ENCODE measurements around the gene IL12A.

Gene IL12A

DNA sequence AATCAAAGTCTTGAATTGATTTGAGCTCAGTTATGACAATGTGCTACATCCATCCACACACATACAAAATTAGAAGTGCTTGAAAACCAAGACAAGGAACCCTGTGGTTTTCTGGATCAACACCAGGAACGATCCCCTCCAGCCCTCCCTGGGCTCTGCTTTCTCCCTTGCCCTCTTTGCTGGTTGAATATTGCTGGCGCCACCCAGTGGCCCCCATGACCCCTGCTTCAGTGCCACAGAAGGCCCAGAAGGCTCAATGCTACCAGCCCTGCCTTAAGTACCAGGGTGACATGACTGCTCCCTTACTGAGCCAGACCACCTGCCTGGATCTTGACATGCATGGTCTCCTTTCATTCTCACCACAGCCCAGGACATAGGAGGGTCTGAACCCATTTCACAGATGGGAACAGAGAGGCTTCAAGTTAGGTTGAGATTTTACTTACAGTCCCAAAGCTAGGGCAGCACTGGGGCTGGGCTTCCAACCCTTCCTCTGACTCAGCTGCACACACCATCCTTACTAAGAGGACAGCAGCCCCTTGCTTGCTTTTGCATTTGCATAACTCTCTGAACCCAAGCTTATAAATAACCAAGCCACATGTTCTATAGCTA lies 15.0 kb downstream of the IL12A start:
- DNase-seq, result peak; percentile 45
- no peaks in the 10 kb centered on the region for H3K4me1 Mint-ChIP-seq
- no peaks in the 10 kb centered on the region for H3K27me3 Mint-ChIP-seq
- no peaks in the 10 kb centered on the region for H3K36me3 Mint-ChIP-seq (ENCODE audit: low read depth)
- no peak overlapping the region for H3K27ac Mint-ChIP-seq
- ATAC-seq, result peak; percentile 91
- no peaks in the 10 kb centered on the region for H3K9me3 Mint-ChIP-seq
- H3K4me3 Mint-ChIP-seq, result no peak overlapping the region

- no peaks in the 10 kb centered on the region for H3K9me3 Mint-ChIP-seq
- no peaks in the 10 kb centered on the region for H3K36me3 Mint-ChIP-seq (ENCODE audit: low read depth)
- no peak overlapping the region for H3K4me3 Mint-ChIP-seq
- no peak for DNase-seq
- ATAC-seq, result no peak
- no peaks in the 10 kb centered on the region for H3K27me3 Mint-ChIP-seq
- H3K4me1 Mint-ChIP-seq, result no peaks in the 10 kb centered on the region
- no peak overlapping the region for H3K27ac Mint-ChIP-seq
Observed at GRCh38 chr3:160005004-160005403, 16.4 kb downstream of the IL12A start.

GRCh38 chr3:160006282-160007163 lies 17.9 kb downstream of the IL12A start:
- H3K9me3 Mint-ChIP-seq, result no peaks in the 10 kb centered on the region
- ATAC-seq (no peak), DNase-seq (peak; percentile 15)
- H3K4me3 Mint-ChIP-seq, result no peak overlapping the region
- H3K27ac Mint-ChIP-seq, result no peak overlapping the region
- no peaks in the 10 kb centered on the region for H3K36me3 Mint-ChIP-seq (ENCODE audit: low read depth)
- H3K27me3 Mint-ChIP-seq, result no peaks in the 10 kb centered on the region
- no peaks in the 10 kb centered on the region for H3K4me1 Mint-ChIP-seq

DNA sequence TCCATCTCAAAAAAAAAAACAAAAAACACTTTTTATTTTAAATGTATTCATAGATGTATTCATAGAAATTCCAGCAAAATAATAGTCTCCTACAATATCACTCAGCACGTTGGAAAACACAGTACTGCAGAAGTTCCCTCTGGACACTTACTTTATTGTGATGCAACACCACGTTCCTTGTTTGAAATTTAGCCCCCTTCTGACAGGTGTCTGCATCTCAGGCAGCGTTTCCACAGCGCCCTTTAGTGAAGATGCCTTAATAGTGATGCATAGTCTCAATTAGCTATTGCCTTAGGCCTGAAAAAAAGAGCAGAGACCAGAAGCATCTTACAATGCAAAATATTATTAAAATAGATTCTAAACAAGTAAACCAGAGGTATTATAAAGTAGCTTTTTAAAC lies 20.3 kb downstream of the IL12A start:
- Mint-ChIP-seq H3K27ac (no peak overlapping the region), H3K9me3 (no peaks in the 10 kb centered on the region), H3K36me3 (ENCODE audit: low read depth) (no peaks in the 10 kb centered on the region), H3K4me3 (no peak overlapping the region), H3K4me1 (peaks cover 6% of the 10 kb centered on the region), H3K27me3 (no peaks in the 10 kb centered on the region)
- DNase-seq (no peak), ATAC-seq (no peak)

- Mint-ChIP-seq H3K36me3 (ENCODE audit: low read depth) (no peaks in the 10 kb centered on the region), H3K4me1 (peaks cover 6% of the 10 kb centered on the region), H3K4me3 (no peak overlapping the region), H3K27me3 (no peaks in the 10 kb centered on the region), H3K27ac (no peak overlapping the region), H3K9me3 (no peaks in the 10 kb centered on the region)
- ATAC-seq (no peak), DNase-seq (no peak)
Observed at GRCh38 chr3:160009525-160009924, 20.9 kb downstream of the IL12A start.

DNA sequence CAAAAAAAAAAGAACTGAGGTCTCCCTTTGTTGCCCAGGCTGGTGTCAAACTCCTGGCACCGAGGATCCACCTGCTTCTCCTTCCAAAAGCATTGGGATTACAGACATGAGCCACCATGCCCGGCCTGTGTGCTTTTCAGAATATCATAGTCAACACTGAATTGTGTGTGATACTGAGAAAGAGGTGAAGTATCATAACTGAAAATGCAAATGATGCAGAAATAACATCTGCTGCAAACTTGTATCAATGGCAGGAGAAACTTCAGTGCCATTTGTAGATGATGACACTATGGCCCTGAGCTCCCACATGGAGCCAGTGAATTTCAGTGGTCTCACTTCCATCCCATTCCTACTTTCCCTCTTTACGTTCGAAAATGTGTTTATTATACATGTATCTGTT lies 21.9 kb downstream of the IL12A start:
- Mint-ChIP-seq H3K27me3 (no peaks in the 10 kb centered on the region), H3K27ac (no peak overlapping the region), H3K9me3 (no peaks in the 10 kb centered on the region), H3K4me3 (no peak overlapping the region), H3K4me1 (peaks cover 6% of the 10 kb centered on the region), H3K36me3 (ENCODE audit: low read depth) (no peaks in the 10 kb centered on the region)
- DNase-seq (no peak), ATAC-seq (no peak)

DNA sequence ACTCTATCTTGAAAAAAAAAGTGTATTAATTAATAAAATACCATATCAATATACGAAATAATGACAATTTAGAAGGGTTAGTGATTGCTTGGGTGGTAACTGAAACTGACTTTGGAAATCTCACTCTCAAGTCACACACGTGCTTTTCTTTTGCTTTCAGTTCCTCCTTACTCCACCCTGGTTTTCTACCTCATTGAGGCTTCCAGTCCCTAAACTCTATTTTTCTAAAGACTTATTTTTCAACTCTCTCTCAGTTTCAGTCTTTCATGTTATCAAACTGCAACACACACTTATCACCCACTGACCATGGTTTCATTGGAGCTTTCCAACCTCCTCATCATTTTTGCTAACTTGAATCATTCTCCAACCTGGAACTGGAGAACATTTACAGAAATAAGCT lies 23.5 kb downstream of the IL12A start:
- ATAC-seq (no peak), DNase-seq (no peak)
- Mint-ChIP-seq H3K27ac (peak overlapping the region; percentile 41), H3K27me3 (no peaks in the 10 kb centered on the region), H3K9me3 (no peaks in the 10 kb centered on the region), H3K36me3 (ENCODE audit: low read depth) (no peaks in the 10 kb centered on the region), H3K4me1 (peaks cover 6% of the 10 kb centered on the region), H3K4me3 (no peak overlapping the region)

GRCh38 chr3:160016972-160017371 lies 28.3 kb downstream of the IL12A start:
- Mint-ChIP-seq H3K36me3 (ENCODE audit: low read depth) (no peaks in the 10 kb centered on the region), H3K4me1 (peaks cover 6% of the 10 kb centered on the region), H3K27me3 (peaks cover 6% of the 10 kb centered on the region), H3K27ac (no peak overlapping the region), H3K4me3 (no peak overlapping the region), H3K9me3 (no peaks in the 10 kb centered on the region)
- ATAC-seq (no peak), DNase-seq (no peak)

- no peaks in the 10 kb centered on the region for H3K36me3 Mint-ChIP-seq (ENCODE audit: low read depth)
- ATAC-seq, result no peak
- H3K27ac Mint-ChIP-seq, result no peak overlapping the region
- H3K4me1 Mint-ChIP-seq, result no peaks in the 10 kb centered on the region
- peaks cover 6% of the 10 kb centered on the region for H3K27me3 Mint-ChIP-seq
- no peak overlapping the region for H3K4me3 Mint-ChIP-seq
- no peaks in the 10 kb centered on the region for H3K9me3 Mint-ChIP-seq
- DNase-seq, result no peak
Observed at GRCh38 chr3:160018959-160019358, 30.3 kb downstream of the IL12A start.

DNA sequence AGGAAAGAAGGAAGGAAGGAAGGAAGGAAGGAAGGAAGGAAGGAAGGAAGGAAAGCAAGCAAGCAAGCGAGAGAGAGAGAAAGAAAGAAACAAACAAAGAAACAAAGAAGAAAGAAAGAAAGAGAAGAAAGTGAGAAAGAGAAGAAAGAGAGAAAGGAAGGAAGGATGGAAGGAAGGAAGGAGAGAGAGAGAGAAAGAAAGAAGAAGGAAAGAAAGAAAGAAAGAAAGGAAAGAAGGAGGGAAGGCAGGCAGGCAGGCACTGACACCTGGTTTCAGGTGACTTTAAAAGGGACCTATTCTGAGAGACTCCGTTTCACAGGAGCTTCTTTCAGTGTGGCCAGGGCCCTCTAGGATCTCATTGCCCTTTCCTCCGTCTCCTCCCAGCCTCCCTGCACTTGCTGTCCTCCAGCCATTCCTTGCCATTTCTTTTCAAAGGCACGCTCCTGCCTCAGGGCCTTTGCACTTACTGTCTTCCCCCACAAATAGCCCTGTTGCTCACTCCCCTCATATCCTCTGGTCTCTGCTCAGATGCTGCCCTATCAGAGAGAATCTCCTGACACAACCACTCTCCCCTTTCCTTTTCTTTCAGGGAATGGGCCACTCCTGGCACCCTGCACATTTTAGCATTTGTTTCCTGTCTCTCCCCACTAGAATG lies 31.5 kb downstream of the IL12A start:
- Mint-ChIP-seq H3K4me1 (no peaks in the 10 kb centered on the region), H3K27ac (no peak overlapping the region), H3K9me3 (no peaks in the 10 kb centered on the region), H3K36me3 (ENCODE audit: low read depth) (no peaks in the 10 kb centered on the region), H3K27me3 (peaks cover 6% of the 10 kb centered on the region), H3K4me3 (no peak overlapping the region)
- no peak for DNase-seq
- no peak for ATAC-seq

DNA sequence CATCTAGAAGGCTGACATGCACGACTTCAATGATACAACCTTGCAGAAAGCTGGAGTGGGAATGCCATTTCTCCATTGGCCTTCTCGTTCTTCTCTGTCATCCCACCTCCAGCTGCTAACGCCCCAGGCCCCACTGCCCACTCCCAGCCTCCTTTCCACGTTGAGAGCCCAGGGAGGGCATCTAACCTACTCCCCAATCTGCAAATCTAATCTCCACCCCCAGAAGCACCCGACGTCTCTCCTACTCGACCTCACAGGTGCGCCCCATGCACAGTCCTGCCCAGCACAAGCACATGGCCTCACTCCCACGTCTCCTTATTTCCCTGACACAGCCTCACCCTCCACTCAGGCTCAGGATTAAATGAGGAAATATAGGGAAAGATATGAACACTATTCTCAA lies 33.4 kb downstream of the IL12A start:
- Mint-ChIP-seq H3K9me3 (no peaks in the 10 kb centered on the region), H3K27ac (no peak overlapping the region), H3K27me3 (peaks cover 6% of the 10 kb centered on the region), H3K4me3 (no peak overlapping the region), H3K4me1 (no peaks in the 10 kb centered on the region), H3K36me3 (ENCODE audit: low read depth) (no peaks in the 10 kb centered on the region)
- DNase-seq (no peak), ATAC-seq (no peak)

DNA sequence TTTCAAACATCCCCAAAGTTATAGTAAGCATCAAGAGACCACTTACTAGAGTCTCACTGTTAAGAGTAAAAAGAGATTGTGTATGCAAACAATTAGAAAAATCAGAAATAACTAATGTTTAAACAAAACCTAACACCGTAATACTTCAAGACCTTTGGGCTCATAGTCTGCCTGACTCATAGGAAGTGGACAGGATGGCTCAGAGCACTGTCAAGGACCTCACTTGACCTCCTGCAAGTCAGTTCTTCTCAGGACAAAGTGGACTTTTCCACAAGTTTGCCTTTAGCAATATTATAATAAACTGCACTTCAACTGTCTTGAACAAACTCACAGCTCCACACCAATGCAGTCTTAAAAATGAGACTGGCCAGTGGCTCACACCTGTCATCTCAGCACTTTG lies 34.8 kb downstream of the IL12A start:
- H3K27ac Mint-ChIP-seq, result no peak overlapping the region
- no peak overlapping the region for H3K4me3 Mint-ChIP-seq
- H3K4me1 Mint-ChIP-seq, result peaks cover 10% of the 10 kb centered on the region
- peaks cover 4% of the 10 kb centered on the region for H3K27me3 Mint-ChIP-seq
- H3K9me3 Mint-ChIP-seq, result no peaks in the 10 kb centered on the region
- ATAC-seq (no peak), DNase-seq (no peak)
- H3K36me3 Mint-ChIP-seq (ENCODE audit: low read depth), result no peaks in the 10 kb centered on the region

GRCh38 chr3:160027541-160028195 lies 39.0 kb downstream of the IL12A start:
- Mint-ChIP-seq H3K9me3 (no peaks in the 10 kb centered on the region), H3K27me3 (no peaks in the 10 kb centered on the region), H3K36me3 (ENCODE audit: low read depth) (no peaks in the 10 kb centered on the region), H3K27ac (peak overlapping the region; percentile 13), H3K4me3 (no peak overlapping the region), H3K4me1 (peaks cover 10% of the 10 kb centered on the region)
- ATAC-seq, result peak; percentile 83
- no peak for DNase-seq

GRCh38 chr3:160035757-160036156 lies 47.1 kb downstream of the IL12A start:
- H3K4me1 Mint-ChIP-seq, result peaks cover 1% of the 10 kb centered on the region
- H3K27ac Mint-ChIP-seq, result no peak overlapping the region
- no peak overlapping the region for H3K4me3 Mint-ChIP-seq
- ATAC-seq (no peak), DNase-seq (no peak)
- no peaks in the 10 kb centered on the region for H3K36me3 Mint-ChIP-seq (ENCODE audit: low read depth)
- peaks cover 28% of the 10 kb centered on the region for H3K27me3 Mint-ChIP-seq
- H3K9me3 Mint-ChIP-seq, result no peaks in the 10 kb centered on the region
